Neural progenitor cell (in vitro differentiated cells): ENCODE measurements around the gene PDE8B.

Experiments used
- EZH2 ChIP-seq: fragments of 200-600 bp; sonication (generic); IDR thresholded peaks from 2 replicates; pipeline ENCODE4 v1.6.1; 2017; ENCODE audit warnings: antibody characterized with exemption, mild to moderate bottlenecking, moderate library complexity
- EZH2phosphoT487 ChIP-seq: fragments of 200-600 bp; sonication (generic); IDR thresholded peaks from 2 replicates; pipeline ENCODE4 v1.6.1; 2017; ENCODE audit warnings: antibody characterized with exemption
- TF ChIP-seq, protein P1 (sequence below): fragments of 200-600 bp; sonication (generic); IDR thresholded peaks from 2 replicates; pipeline ENCODE4 v1.5.1; 2017; ENCODE audit warnings: antibody characterized with exemption, mild to moderate bottlenecking

DNA sequence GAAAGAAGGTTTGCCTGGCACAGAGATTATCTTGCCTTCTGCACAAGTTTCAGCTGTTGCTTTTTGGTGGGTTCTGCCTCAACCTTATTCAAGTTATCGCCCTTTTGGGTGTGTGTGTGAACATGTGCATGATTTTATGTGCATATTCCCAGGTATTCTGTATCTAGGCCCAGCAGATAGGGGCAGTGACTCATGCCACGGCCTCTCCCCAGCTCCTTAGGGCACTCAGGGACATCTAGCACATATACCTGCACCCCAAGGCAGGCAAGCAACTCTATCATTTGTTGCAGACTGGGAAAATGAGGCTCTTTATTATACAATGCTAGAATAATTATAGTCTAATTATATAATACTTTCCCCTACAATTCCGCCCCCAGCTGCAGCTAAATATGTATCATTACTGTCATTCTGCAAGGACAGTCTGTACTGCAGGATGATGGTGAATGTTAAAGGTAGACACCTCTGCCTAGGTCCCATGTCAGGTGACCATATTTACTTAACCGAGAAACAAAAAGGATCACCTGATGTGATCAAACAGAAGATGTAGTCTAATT lies 128.9 kb downstream of the PDE8B start:
- TF ChIP-seq, protein P1, sequence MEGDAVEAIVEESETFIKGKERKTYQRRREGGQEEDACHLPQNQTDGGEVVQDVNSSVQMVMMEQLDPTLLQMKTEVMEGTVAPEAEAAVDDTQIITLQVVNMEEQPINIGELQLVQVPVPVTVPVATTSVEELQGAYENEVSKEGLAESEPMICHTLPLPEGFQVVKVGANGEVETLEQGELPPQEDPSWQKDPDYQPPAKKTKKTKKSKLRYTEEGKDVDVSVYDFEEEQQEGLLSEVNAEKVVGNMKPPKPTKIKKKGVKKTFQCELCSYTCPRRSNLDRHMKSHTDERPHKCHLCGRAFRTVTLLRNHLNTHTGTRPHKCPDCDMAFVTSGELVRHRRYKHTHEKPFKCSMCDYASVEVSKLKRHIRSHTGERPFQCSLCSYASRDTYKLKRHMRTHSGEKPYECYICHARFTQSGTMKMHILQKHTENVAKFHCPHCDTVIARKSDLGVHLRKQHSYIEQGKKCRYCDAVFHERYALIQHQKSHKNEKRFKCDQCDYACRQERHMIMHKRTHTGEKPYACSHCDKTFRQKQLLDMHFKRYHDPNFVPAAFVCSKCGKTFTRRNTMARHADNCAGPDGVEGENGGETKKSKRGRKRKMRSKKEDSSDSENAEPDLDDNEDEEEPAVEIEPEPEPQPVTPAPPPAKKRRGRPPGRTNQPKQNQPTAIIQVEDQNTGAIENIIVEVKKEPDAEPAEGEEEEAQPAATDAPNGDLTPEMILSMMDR: no peak
- TF ChIP-seq EZH2 (no peak), EZH2phosphoT487 (no peak)
